PC-9 (cell line): ENCODE data around the gene BTNL9.

Experiments used
- CTCF ChIP-seq: fragments of 200-600 bp; sonication (generic); conservative IDR thresholded peaks from 2 replicates; pipeline ENCODE4 v1.6.1; 2017; ENCODE audit warnings: mixed run types, antibody characterized with exemption, mild to moderate bottlenecking, moderate library complexity
- EZH2 ChIP-seq: fragments of 200-600 bp; sonication (generic); IDR thresholded peaks from 2 replicates; pipeline ENCODE4 v1.8.0; 2017; ENCODE audit warnings: antibody characterized with exemption, low read depth

GRCh38 chr5:181105391-181106025, 65.4 kb downstream of the BTNL9 start:
- TF ChIP-seq CTCF, result no peak
- TF ChIP-seq EZH2, result no peak
